Activated CD4-positive, alpha-beta T cell treated with anti-CD3 and anti-CD28 coated beads for 48 hours (primary cell): ENCODE data around the gene SNAPC5.

ENCODE experiments used
- DNase-seq: peaks from one replicate; pipeline ENCODE4 v3.0.0-alpha.2; 2020

SNAPC5 gene

DNA sequence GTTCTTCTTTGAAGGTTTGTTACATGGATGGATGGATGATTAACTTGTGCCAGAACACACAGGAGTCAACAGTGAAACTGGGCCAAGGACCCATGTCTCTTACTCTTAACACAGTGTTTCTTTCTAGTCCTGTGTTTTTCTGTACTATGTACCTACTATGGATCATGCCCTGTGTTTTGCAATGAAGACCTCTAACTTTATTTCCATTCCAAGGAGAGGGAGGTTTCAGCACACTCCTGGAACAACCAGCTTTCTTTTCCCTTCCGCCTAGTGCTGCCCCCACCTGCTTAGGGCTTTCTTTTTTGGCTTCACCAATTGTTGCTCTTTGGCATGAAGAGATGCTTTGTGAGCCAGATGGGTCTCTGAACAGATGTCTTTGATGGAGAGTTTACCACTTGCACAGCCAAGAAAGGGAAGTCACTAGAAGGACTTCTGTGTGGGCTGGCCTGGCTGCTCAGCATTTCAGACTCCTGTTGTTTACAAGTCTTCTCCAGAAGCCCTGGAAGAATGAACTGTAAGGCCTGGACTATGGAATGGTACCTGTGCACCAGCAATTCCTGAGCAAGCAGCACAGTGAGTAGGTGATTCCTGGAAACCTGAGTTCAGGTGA, 44.5 kb downstream of the SNAPC5 start:
- no peak for DNase-seq

DNA sequence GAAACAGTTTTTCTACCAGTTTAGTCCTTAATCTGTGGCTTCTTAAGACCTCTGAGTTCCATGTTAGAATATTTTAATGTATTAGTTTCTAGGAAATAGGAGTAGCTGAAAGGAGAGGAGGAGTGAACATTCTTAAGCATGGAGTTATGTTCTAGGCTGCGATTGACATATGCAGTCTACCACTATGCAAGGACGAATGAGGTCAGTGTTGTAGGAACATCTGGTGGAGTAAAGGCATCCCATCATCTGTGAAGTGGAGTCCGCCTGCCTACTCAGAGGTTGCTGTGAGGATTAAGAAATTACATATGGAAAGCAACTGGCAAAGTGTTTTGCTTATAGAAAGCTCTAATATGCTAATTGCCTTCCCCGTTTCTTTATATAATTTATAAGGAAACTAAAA, 45.1 kb downstream of the SNAPC5 start:
- no peak for DNase-seq
